GM12878 (cell line): ENCODE data around the gene SCAI. TPM values are rescaled to one million over a fixed set of nuclear protein-coding genes. Genes with fewer than 3 reads are reported as not detected.

Experiments
- ATAC-seq: fragments of 200-7000 bp; cut with Tn5 transposase; 3 replicates; pipeline ENCODE4 v1.9.1; 2020; ENCODE audit warnings: mild to moderate bottlenecking, moderate library complexity
- BruUV-seq: library from RNA; stranded (reverse); fragments of 400-500 nt; replicated peaks from 2 replicates; lab custom pipeline; 2021; lab: Mats Ljungman, UMichigan
- CTCF ChIA-PET: fragments of 300-600 bp; sonication (Branson Sonifier 250); formaldehyde crosslinking; extraction: SDS; loops from one replicate; lab custom pipeline; 2021; ENCODE audit warnings: inconsistent platforms; lab: Yijun Ruan, JAX
- POLR2A ChIA-PET: fragments of 350-600 bp; formaldehyde crosslinking; extraction: SDS; loops from one replicate; lab custom pipeline; 2021; ENCODE audit warnings: inconsistent platforms; lab: Charles Lee
- RAD21 ChIA-PET: fragments of 300-600 bp; sonication (Branson Sonifier 250); formaldehyde crosslinking; loops from one replicate; lab custom pipeline; 2023; ENCODE audit warnings: antibody characterized with exemption; ENCODE audit not compliant: unreplicated experiment; lab: Charles Lee
- SMC1A ChIA-PET: fragments of 300-600 bp; sonication (Branson Sonifier 250); formaldehyde crosslinking; loops from one replicate; lab custom pipeline; 2023; ENCODE audit not compliant: unreplicated experiment, uncharacterized antibody; lab: Charles Lee
- DNase-seq: peaks from one replicate; pipeline ENCODE4 v3.0.0-alpha.2; 2011; ENCODE audit warnings: low read depth, low spot score
- FAIRE-seq: peaks from 3 replicates; lab custom pipeline; 2011; peaks lifted over from hg19 to GRCh38; lab: Jason Lieb, UNC
- H2AFZ ChIP-seq: 2 replicates; pipeline ENCODE4 v1.6.0; 2011; ENCODE audit warnings: low read depth, low read length, control low read depth; ENCODE audit not compliant: control insufficient read depth
- H3K27ac ChIP-seq: 2 replicates; pipeline ENCODE4 v1.5.1; 2011; ENCODE audit warnings: control low read depth; ENCODE audit not compliant: control insufficient read depth, insufficient read depth
- H3K27me3 ChIP-seq, 2 experiments: replicated peaks in 1 of 2; 2 replicates each; pipeline versions ENCODE4 v1.6.0 to v1.6.1; 2011; ENCODE audit warnings: low read length in 1 of 2; ENCODE audit not compliant: control insufficient read depth in 2 of 2, insufficient read depth in 2 of 2
- H3K36me3 ChIP-seq, 2 experiments: 2 replicates each; pipeline ENCODE4 v1.5.1; 2011; ENCODE audit warnings: low read length in 1 of 2; ENCODE audit not compliant: control insufficient read depth in 2 of 2, insufficient read depth in 2 of 2
- H3K4me1 ChIP-seq: 2 replicates; pipeline ENCODE4 v1.6.1; 2011; ENCODE audit warnings: mild to moderate bottlenecking, low read length, moderate library complexity, mixed read lengths; ENCODE audit not compliant: control insufficient read depth, insufficient read depth
- H3K4me2 ChIP-seq: 2 replicates; pipeline ENCODE4 v1.6.0; 2011; ENCODE audit warnings: control low read depth; ENCODE audit not compliant: control insufficient read depth, insufficient read depth
- H3K4me3 ChIP-seq: fragments of 200-600 bp; sonication (generic); 2 replicates; pipeline ENCODE4 v1.5.1; 2016
- H3K79me2 ChIP-seq: 2 replicates; pipeline ENCODE4 v1.6.0; 2011; ENCODE audit warnings: low read length; ENCODE audit not compliant: control insufficient read depth, insufficient read depth
- H3K9ac ChIP-seq: 2 replicates; pipeline ENCODE4 v1.8.0; 2011; ENCODE audit warnings: low read length, control low read depth, mixed read lengths; ENCODE audit not compliant: control insufficient read depth, insufficient read depth
- H3K9me3 ChIP-seq: replicated peaks from 3 replicates; pipeline ENCODE4 v1.5.1; 2011; ENCODE audit warnings: mild to moderate bottlenecking, low read length; ENCODE audit not compliant: control insufficient read depth, insufficient read depth
- H4K20me1 ChIP-seq: 2 replicates; pipeline ENCODE4 v1.6.0; 2011; ENCODE audit not compliant: control insufficient read depth, insufficient read depth
- ATF7 ChIP-seq: fragments of 450-650 bp; IDR thresholded peaks from 2 replicates; pipeline ENCODE4 v1.6.1; 2016; ENCODE audit warnings: low read depth, mild to moderate bottlenecking
- BMI1 ChIP-seq: fragments of 450-650 bp; IDR thresholded peaks from 2 replicates; pipeline ENCODE4 v1.6.1; 2016; ENCODE audit warnings: mild to moderate bottlenecking, moderate library complexity, borderline replicate concordance
- E2F8 ChIP-seq: fragments of 450-650 bp; IDR thresholded peaks from 2 replicates; pipeline ENCODE4 v1.6.1; 2018; ENCODE audit warnings: mild to moderate bottlenecking, low read depth, moderate library complexity; ENCODE audit not compliant: partially characterized antibody
- EP300 ChIP-seq, 2 experiments: fragments of 150-350 bp in 1 of 2; IDR thresholded peaks; 2 replicates each; pipeline ENCODE4 v1.6.1; 2011 to 2012; ENCODE audit warnings: low read depth in 2 of 2, low read length in 2 of 2, borderline replicate concordance in 1 of 2, improper control_type of control experiment in 1 of 2, inconsistent platforms in 1 of 2; ENCODE audit not compliant: control insufficient read depth in 1 of 2
- GATAD2B ChIP-seq: fragments of 450-650 bp; conservative IDR thresholded peaks from 2 replicates; pipeline ENCODE4 v1.6.1; 2017; ENCODE audit warnings: low read depth, mild to moderate bottlenecking, moderate library complexity
- IRF3 ChIP-seq: fragments of 450-650 bp; IDR thresholded peaks from 2 replicates; pipeline ENCODE4 v1.6.1; 2014; ENCODE audit warnings: mild to moderate bottlenecking
- IRF4 ChIP-seq: IDR thresholded peaks from 2 replicates; pipeline ENCODE4 v1.6.1; 2011; ENCODE audit warnings: low read depth, low read length
- PAX5 ChIP-seq: IDR thresholded peaks from 2 replicates; pipeline ENCODE4 v1.6.1; 2011; ENCODE audit warnings: low read depth, low read length, borderline replicate concordance
- RELB ChIP-seq: fragments of 450-650 bp; IDR thresholded peaks from 2 replicates; pipeline ENCODE4 v1.6.1; 2017; ENCODE audit warnings: low read depth, mild to moderate bottlenecking, moderate library complexity
- SMAD1 ChIP-seq: fragments of 450-650 bp; IDR thresholded peaks from 2 replicates; pipeline ENCODE4 v1.6.1; 2018; ENCODE audit warnings: mild to moderate bottlenecking, low read depth; ENCODE audit not compliant: partially characterized antibody
- SUPT20H ChIP-seq: IDR thresholded peaks from 2 replicates; pipeline ENCODE4 v1.6.1; 2011; ENCODE audit warnings: low read depth, mild to moderate bottlenecking, low read length, moderate library complexity, borderline replicate concordance; ENCODE audit not compliant: control insufficient read depth
- TCF12 ChIP-seq: IDR thresholded peaks from 2 replicates; pipeline ENCODE4 v1.6.1; 2011; ENCODE audit warnings: low read depth, mild to moderate bottlenecking, low read length
- ZBTB33 ChIP-seq: fragments of 450-650 bp; IDR thresholded peaks from 2 replicates; pipeline ENCODE4 v1.6.1; 2017; ENCODE audit warnings: mild to moderate bottlenecking
- ZNF24 ChIP-seq: fragments of 450-650 bp; IDR thresholded peaks from 2 replicates; pipeline ENCODE4 v1.6.1; 2017; ENCODE audit warnings: antibody characterized with exemption, mild to moderate bottlenecking
- WGBS: methylation state at CpG from one replicate; pipeline ENCODE4 v1.1.6; 2016; ENCODE audit warnings: low lambda C conversion rate; ENCODE audit not compliant: insufficient replicate concordance, insufficient coverage; ENCODE audit errors: missing lambda C conversion rate; 5-methylcytosine and 5-hydroxymethylcytosine counted together
- in situ Hi-C: fragments of 300-500 bp; cut with MboI; formaldehyde crosslinking; loops from 9 replicates; pipeline ENCODE4 v1.14.3; 2018; ENCODE audit warnings: mixed read lengths
- intact Hi-C: fragments of 100-400 bp; cut with micrococcal nuclease; formaldehyde crosslinking; loops from one replicate; pipeline ENCODE4 v1.14.2; 2022; ENCODE audit not compliant: unreplicated experiment
- polyA plus RNA-seq, 11 experiments: library from polyadenylated mRNA; depleted of rRNA in 4 of 11; unstranded in 6 of 11; stranded (reverse) in 5 of 11; fragments of >200 nt; fragmentation: Nextera tagmentation in 4 of 11; fragmentation: Illumina TruSeq in 1 of 11; extraction: Ambion mirVana in 4 of 11; extraction: Trizol in 1 of 11; gene quantifications; 1 replicate in 1 of 11; 2 replicates in 10 of 11; pipeline versions ENCODE4 v1.2.1 to v1.2.3, GENCODE V29; 2011 to 2016; ENCODE audit warnings: inconsistent platforms in 2 of 11, missing spikeins in 2 of 11, low read depth in 1 of 11
- total RNA-seq, 4 experiments: library from RNA; depleted of rRNA in 3 of 4; stranded (reverse); fragments of >200 nt in 3 of 4; fragmentation: Illumina TruSeq in 1 of 4; extraction: Trizol in 1 of 4; gene quantifications; 2 replicates each; pipeline versions ENCODE4 v1.2.1 to v1.2.3, GENCODE V29; 2013 to 2021

The SCAI gene
- total and polyA plus RNA-seq, 10 of the 15 experiments (the other 5 are each of a cell fraction or from before 2014, with no cell fraction given) = 0.52 to 8.8 (median 5.1) TPM

GRCh38 chr9:125183054-125183453, 39.7 kb upstream of the SCAI start:
- FAIRE-seq = no peak
- TF ChIP-seq EP300 (IDR thresholded peaks at IDR 0.05; ENCODE audit: borderline replicate concordance in 1 of 2, control insufficient read depth in 1 of 2, low read depth in 2 of 2, low read length in 2 of 2) (no peak), ZNF24 (no peak), PAX5 (no peak), GATAD2B (no peak), E2F8 (no peak), ATF7 (no peak), IRF3 (no peak), ZBTB33 (no peak), SMAD1 (no peak), SUPT20H (no peak), IRF4 (no peak), BMI1 (no peak), RELB (no peak), TCF12 (no peak)
- Histone ChIP-seq H2AFZ (no peak overlapping the region), H3K4me3 (no peak overlapping the region), H3K27me3 (no peaks in the 10 kb centered on the region), H3K9ac (no peak overlapping the region), H3K36me3 (peaks cover 0 to 1% of the 10 kb centered on the region in 2 experiments; a peak in 1 of 4 replicates), H3K9me3 (no peaks in the 10 kb centered on the region), H3K27ac (no peak overlapping the region), H3K4me2 (no peak overlapping the region), H3K79me2 (peaks cover 69% of the 10 kb centered on the region), H3K4me1 (no peaks in the 10 kb centered on the region), H4K20me1 (no peaks in the 10 kb centered on the region)
- DNase-seq = no peak
- ATAC-seq = no peak
- RAD21 ChIA-PET = no interaction called here
- no TSS peak for BruUV-seq
- SMC1A ChIA-PET = no interaction called here
- intact Hi-C loops (no loop called here), in situ Hi-C loops (no loop called here)
- CTCF ChIA-PET = no interaction called here
- 94% methylated on average over 2 of the region's 2 CpGs for WGBS
- POLR2A ChIA-PET = interaction anchor here (0.6 to 1.1 kb wide), 2 partner anchors 56 to 659 kb away, joined by 3 read pairs; no protein-coding TSS in a partner anchor
